IMR-90 (cell line): ENCODE data around the gene NCAM1. TPM values are rescaled to one million over a fixed set of nuclear protein-coding genes. Genes with fewer than 3 reads are reported as not detected.

Source experiments
- ATAC-seq: fragments of 200-7000 bp; cut with Tn5 transposase; 2 replicates; pipeline ENCODE4 v1.9.1; 2020; ENCODE audit warnings: low read depth, mild to moderate bottlenecking, moderate library complexity
- BruUV-seq: library from RNA; stranded (reverse); fragments of 400-500 nt; replicated peaks from 2 replicates; lab custom pipeline; 2021; lab: Mats Ljungman, UMichigan
- CTCF ChIA-PET: fragments of 300-600 bp; formaldehyde crosslinking; extraction: SDS; loops from one replicate; lab custom pipeline; 2021; ENCODE audit warnings: antibody characterized with exemption; lab: Yijun Ruan, JAX
- POLR2A ChIA-PET: fragments of 300-600 bp; sonication (Branson Sonifier 250); formaldehyde crosslinking; loops from one replicate; lab custom pipeline; 2022; ENCODE audit warnings: antibody characterized with exemption; ENCODE audit not compliant: unreplicated experiment; lab: Charles Lee
- DNase-seq: peaks from one replicate; pipeline ENCODE4 v3.0.0; 2013
- H2AFZ ChIP-seq: replicated peaks from 2 replicates; pipeline ENCODE3; 2013; ENCODE audit warnings: low read length, mild to moderate bottlenecking; ENCODE audit not compliant: poor library complexity
- H2AK5ac ChIP-seq: 2 replicates; pipeline ENCODE4 v1.6.1; 2013; ENCODE audit warnings: low read depth, low read length, inconsistent platforms
- H2AK9ac ChIP-seq: replicated peaks from 2 replicates; pipeline ENCODE3; 2013; ENCODE audit warnings: mild to moderate bottlenecking, low read depth, low read length, moderate library complexity; ENCODE audit not compliant: poor library complexity
- H2BK120ac ChIP-seq: 2 replicates; pipeline ENCODE4 v1.6.1; 2013; ENCODE audit warnings: low read depth, low read length, inconsistent platforms
- H2BK15ac ChIP-seq: 3 replicates; pipeline ENCODE4 v1.6.1; 2013; ENCODE audit warnings: low read depth, low read length, inconsistent platforms
- H2BK20ac ChIP-seq: 2 replicates; pipeline ENCODE4 v1.6.1; 2013; ENCODE audit warnings: low read depth, mild to moderate bottlenecking, inconsistent platforms, low read length, moderate library complexity
- H2BK5ac ChIP-seq: 2 replicates; pipeline ENCODE4 v1.6.1; 2013; ENCODE audit warnings: mild to moderate bottlenecking, low read depth, low read length, inconsistent platforms; ENCODE audit not compliant: poor library complexity, severe bottlenecking
- H3K14ac ChIP-seq: replicated peaks from 2 replicates; pipeline ENCODE4 v1.6.1; 2013; ENCODE audit warnings: low read depth, low read length, inconsistent platforms
- H3K18ac ChIP-seq: 2 replicates; pipeline ENCODE4 v1.6.1; 2013; ENCODE audit warnings: low read depth, low read length, control low read depth
- H3K23ac ChIP-seq: 2 replicates; pipeline ENCODE4 v1.6.1; 2013; ENCODE audit warnings: low read depth, low read length, inconsistent platforms
- H3K27ac ChIP-seq: 2 replicates; pipeline ENCODE4 v1.5.1; 2013; ENCODE audit warnings: mild to moderate bottlenecking, control low read depth, low read length; ENCODE audit not compliant: insufficient read depth
- H3K27me3 ChIP-seq: 2 replicates; pipeline ENCODE4 v1.6.1; 2013; ENCODE audit warnings: low read length; ENCODE audit not compliant: control insufficient read depth, insufficient read depth
- H3K36me3 ChIP-seq: 2 replicates; pipeline ENCODE4 v1.6.1; 2013; ENCODE audit warnings: low read length, mixed read lengths; ENCODE audit not compliant: control insufficient read depth, insufficient read depth
- H3K4ac ChIP-seq: 2 replicates; pipeline ENCODE4 v1.6.1; 2013; ENCODE audit warnings: low read depth, low read length, inconsistent platforms
- H3K4me1 ChIP-seq: 2 replicates; pipeline ENCODE4 v1.6.1; 2013; ENCODE audit warnings: low read length, mixed read lengths; ENCODE audit not compliant: control insufficient read depth, insufficient read depth
- H3K4me2 ChIP-seq: 2 replicates; pipeline ENCODE4 v1.6.1; 2013; ENCODE audit warnings: low read depth, mild to moderate bottlenecking, control low read depth, low read length, moderate library complexity
- H3K4me3 ChIP-seq: 2 replicates; pipeline ENCODE4 v1.5.1; 2013; ENCODE audit warnings: low read depth, mild to moderate bottlenecking, control low read depth, low read length, moderate library complexity; ENCODE audit not compliant: insufficient read depth
- H3K56ac ChIP-seq: 2 replicates; pipeline ENCODE4 v1.6.1; 2013; ENCODE audit warnings: low read length, inconsistent platforms; ENCODE audit not compliant: insufficient read depth; ENCODE audit errors: extremely low read depth
- H3K79me1 ChIP-seq, 2 experiments: 2 replicates each; pipeline ENCODE4 v1.6.1; 2013; ENCODE audit warnings: low read length in 2 of 2, inconsistent platforms in 1 of 2, low read depth in 1 of 2
- H3K9ac ChIP-seq: 2 replicates; pipeline ENCODE4 v1.6.1; 2013; ENCODE audit warnings: low read depth, low read length, control low read depth
- H3K9me1 ChIP-seq: 2 replicates; pipeline ENCODE4 v1.6.1; 2013; ENCODE audit warnings: low read length, inconsistent platforms; ENCODE audit not compliant: insufficient read depth
- H3K9me3 ChIP-seq: 2 replicates; pipeline ENCODE4 v1.6.1; 2013; ENCODE audit warnings: low read length; ENCODE audit not compliant: control insufficient read depth, insufficient read depth
- H4K20me1 ChIP-seq: 2 replicates; pipeline ENCODE4 v1.6.1; 2013; ENCODE audit warnings: low read length, inconsistent platforms; ENCODE audit not compliant: insufficient read depth
- H4K5ac ChIP-seq: 2 replicates; pipeline ENCODE4 v1.6.1; 2013; ENCODE audit warnings: mild to moderate bottlenecking, low read depth, low read length, control low read depth
- H4K8ac ChIP-seq, 2 experiments: 2 replicates each; pipeline ENCODE4 v1.6.1; 2013; ENCODE audit warnings: low read depth in 2 of 2, low read length in 2 of 2, control low read depth in 1 of 2, inconsistent platforms in 1 of 2
- H4K91ac ChIP-seq: 2 replicates; pipeline ENCODE4 v1.6.1; 2013; ENCODE audit warnings: low read depth, low read length, inconsistent platforms; ENCODE audit not compliant: insufficient read depth
- CEBPB ChIP-seq: IDR thresholded peaks from 2 replicates; pipeline ENCODE4 v1.6.1; 2012; ENCODE audit warnings: low read depth, low read length, improper control_type of control experiment
- CHD1 ChIP-seq: IDR thresholded peaks from 2 replicates; pipeline ENCODE4 v1.6.1; 2012; ENCODE audit warnings: low read depth, low read length, improper control_type of control experiment
- RAD21 ChIP-seq: IDR thresholded peaks from 2 replicates; pipeline ENCODE4 v1.6.1; 2012; ENCODE audit warnings: low read length, improper control_type of control experiment
- RCOR1 ChIP-seq: IDR thresholded peaks from 2 replicates; pipeline ENCODE4 v1.6.1; 2012; ENCODE audit warnings: mild to moderate bottlenecking, low read length, improper control_type of control experiment; ENCODE audit not compliant: insufficient replicate concordance
- SMC3 ChIP-seq: fragments of 150-350 bp; IDR thresholded peaks from 2 replicates; pipeline ENCODE4 v1.6.1; 2016; ENCODE audit warnings: low read depth, mild to moderate bottlenecking, antibody characterized with exemption, low read length, moderate library complexity
- WGBS, 2 experiments: methylation state at CpG; one replicate each; pipeline versions ENCODE4 v1.1.5 to v1.1.7; 2013; ENCODE audit warnings: missing lambda C conversion rate in 2 of 2; ENCODE audit not compliant: insufficient read length in 1 of 2; ENCODE audit errors: extremely low coverage in 2 of 2; 5-methylcytosine and 5-hydroxymethylcytosine counted together
- dilution Hi-C: fragments of 300-500 bp; cut with HindIII; formaldehyde crosslinking; loops from one replicate; pipeline ENCODE4 v1.14.3; 2018; ENCODE audit warnings: low sequenced_read_pairs; ENCODE audit not compliant: unreplicated experiment
- in situ Hi-C: fragments of 300-500 bp; cut with MboI; formaldehyde crosslinking; loops from 3 replicates; pipeline ENCODE4 v1.14.3; 2019; ENCODE audit warnings: low sequenced_read_pairs, inconsistent platforms, mixed read lengths
- intact Hi-C: fragments of 100-400 bp; cut with micrococcal nuclease; formaldehyde crosslinking; loops from 2 replicates; pipeline ENCODE4 v1.10.0; 2022
- polyA plus RNA-seq, 3 experiments: library from polyadenylated mRNA; depleted of rRNA; stranded (reverse); fragments of >200 nt; gene quantifications; 2 replicates each; pipeline ENCODE4 v1.2.3, GENCODE V29; 2012; ENCODE audit warnings: low replicate concordance in 1 of 3
- total RNA-seq: library from RNA; depleted of rRNA; stranded (reverse); fragments of >200 nt; gene quantifications from 2 replicates; pipeline ENCODE4 v1.2.3, GENCODE V29; 2012
- TF ChIP-seq, protein P1 (sequence below): fragments of 150-350 bp; IDR thresholded peaks from 2 replicates; pipeline ENCODE4 v1.6.1; 2017; ENCODE audit warnings: mild to moderate bottlenecking, antibody characterized with exemption, low read length, low read depth

NCAM1 gene
- total and polyA plus RNA-seq, 2 of the 4 experiments (the other 2 are of a cell fraction), result 0.09 to 0.18 TPM

DNA sequence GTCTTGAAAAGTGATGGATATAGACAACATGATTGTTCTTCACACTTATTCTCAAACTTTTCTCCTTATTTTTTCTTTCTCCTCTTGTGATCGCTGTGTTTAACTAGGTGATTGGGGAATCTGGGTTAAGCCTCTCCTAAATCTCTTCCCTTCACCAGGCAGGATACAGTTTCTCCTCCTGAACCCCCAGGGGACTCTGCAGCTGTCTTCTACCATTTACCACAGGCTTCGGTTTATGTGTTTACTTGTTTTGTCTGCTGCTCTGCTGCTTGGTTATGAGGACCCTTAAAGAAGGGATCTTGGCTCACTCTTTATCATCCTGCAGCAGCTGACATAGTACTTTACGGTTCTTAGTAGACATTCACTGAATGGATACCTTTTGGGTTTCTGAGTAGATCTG is 124.2 kb downstream of the NCAM1 start:
- H2AFZ ChIP-seq, result no peak overlapping the region
- no peaks in the 10 kb centered on the region for H3K9me1 ChIP-seq
- TF ChIP-seq RAD21, result no peak
- no peak for TF ChIP-seq SMC3
- TF ChIP-seq CHD1, result no peak
- TF ChIP-seq CEBPB, result no peak
- no peak for TF ChIP-seq RCOR1
- TF ChIP-seq, protein P1, sequence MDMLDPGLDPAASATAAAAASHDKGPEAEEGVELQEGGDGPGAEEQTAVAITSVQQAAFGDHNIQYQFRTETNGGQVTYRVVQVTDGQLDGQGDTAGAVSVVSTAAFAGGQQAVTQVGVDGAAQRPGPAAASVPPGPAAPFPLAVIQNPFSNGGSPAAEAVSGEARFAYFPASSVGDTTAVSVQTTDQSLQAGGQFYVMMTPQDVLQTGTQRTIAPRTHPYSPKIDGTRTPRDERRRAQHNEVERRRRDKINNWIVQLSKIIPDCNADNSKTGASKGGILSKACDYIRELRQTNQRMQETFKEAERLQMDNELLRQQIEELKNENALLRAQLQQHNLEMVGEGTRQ, result no peak
- no peak overlapping the region for H3K18ac ChIP-seq
- H2AK9ac ChIP-seq, result no peak overlapping the region
- in situ Hi-C loops (no loop called here), intact Hi-C loops (no loop called here), dilution Hi-C loops (no loop called here)
- no peak overlapping the region for H2BK5ac ChIP-seq
- no TSS peak for BruUV-seq
- H3K9me3 ChIP-seq, result no peaks in the 10 kb centered on the region
- no peak overlapping the region for H3K56ac ChIP-seq
- no peak overlapping the region for H2BK20ac ChIP-seq
- DNase-seq (no peak), ATAC-seq (no peak)
- no peaks in the 10 kb centered on the region for H3K36me3 ChIP-seq
- H3K4me3 ChIP-seq, result no peak overlapping the region
- H4K5ac ChIP-seq, result no peak overlapping the region
- no peak overlapping the region for H2BK120ac ChIP-seq
- CTCF ChIA-PET, result interaction anchor here (0.5 kb wide), 1 partner anchor 149 kb away, joined by 6 read pairs; no protein-coding TSS in a partner anchor
- POLR2A ChIA-PET, result no interaction called here
- no peaks in the 10 kb centered on the region for H3K27me3 ChIP-seq
- H4K20me1 ChIP-seq, result no peaks in the 10 kb centered on the region
- no peak overlapping the region for H4K8ac ChIP-seq
- no peak overlapping the region for H3K23ac ChIP-seq
- no peak overlapping the region for H2BK15ac ChIP-seq
- H3K27ac ChIP-seq, result no peak overlapping the region
- no peak overlapping the region for H3K14ac ChIP-seq
- no peak overlapping the region for H2AK5ac ChIP-seq
- no peak overlapping the region for H3K4me2 ChIP-seq
- H3K4ac ChIP-seq, result no peak overlapping the region
- H4K91ac ChIP-seq, result no peak overlapping the region
- no peaks in the 10 kb centered on the region for H3K4me1 ChIP-seq
- H3K79me1 ChIP-seq, result no peaks in the 10 kb centered on the region
- H3K9ac ChIP-seq, result no peak overlapping the region
- WGBS, 2 experiments, result no CpG with 5 or more reads among the region's 3 CpGs
